Uterus (tissue), 4 donors: Measurements from ENCODE around the gene MPPED1. TPM values are rescaled to one million over a fixed set of nuclear protein-coding genes. Genes with fewer than 3 reads are reported as not detected.

Experiments used
- DNase-seq, 2 donors: peaks; one replicate each; pipeline ENCODE4 v3.0.0-alpha.2; 2019 to 2020
- H3K27ac ChIP-seq, 2 donors: fragments of 200-600 bp; sonication (generic); 1 replicate in 1 of 2; 2 replicates in 1 of 2; pipeline ENCODE4 v1.5.1; 2016 to 2018
- H3K27me3 ChIP-seq, 2 donors: fragments of 200-600 bp; sonication (generic); one replicate each; pipeline ENCODE4 v1.5.1; 2018 to 2019; ENCODE audit warnings: control low read depth in 1 of 2
- H3K36me3 ChIP-seq, 2 donors: fragments of 200-600 bp; sonication (generic); one replicate each; pipeline ENCODE4 v1.5.1; 2019; ENCODE audit warnings: control low read depth in 1 of 2
- H3K4me1 ChIP-seq, 2 donors: fragments of 200-600 bp; sonication (generic); one replicate each; pipeline ENCODE4 v1.5.1; 2018 to 2019; ENCODE audit warnings: control low read depth in 1 of 2
- H3K4me3 ChIP-seq, 2 donors: fragments of 200-600 bp; sonication (generic); 1 replicate in 1 of 2; 2 replicates in 1 of 2; pipeline ENCODE4 v1.5.1; 2018 to 2019; ENCODE audit warnings: mild to moderate bottlenecking in 1 of 2
- H3K9me3 ChIP-seq, 2 donors: fragments of 200-600 bp; sonication (generic); one replicate each; pipeline ENCODE4 v1.5.1; 2019; ENCODE audit warnings: control low read depth in 1 of 2
- POLR2A ChIP-seq, 2 donors: fragments of 450-650 bp; IDR thresholded peaks; one replicate each; pipeline ENCODE4 v1.6.1; 2016; ENCODE audit warnings: antibody characterized with exemption in 2 of 2, mild to moderate bottlenecking in 1 of 2, moderate library complexity in 1 of 2
- intact Hi-C: fragments of 100-400 bp; cut with DNase I; formaldehyde crosslinking; loops from one replicate; pipeline ENCODE4 v1.15.1; 2023; ENCODE audit warnings: low total_unique reads
- total RNA-seq, 4 donors: library from RNA; depleted of rRNA in 3 of 4; stranded (reverse); fragments of >200 nt in 3 of 4; gene quantifications; one replicate each; pipeline versions ENCODE4 v1.1.0 to v1.2.4, GENCODE V29; 2014 to 2023
- TF ChIP-seq, protein P1 (sequence below), 4 experiments: fragments of 200-600 bp in 2 of 4; fragments of 450-650 bp in 2 of 4; sonication (generic) in 2 of 4; IDR thresholded peaks; one replicate each; pipeline ENCODE4 v1.5.1; 2016 to 2019; ENCODE audit warnings: antibody characterized with exemption in 4 of 4, mild to moderate bottlenecking in 2 of 4, moderate library complexity in 1 of 4
- donor health status: DM: yes; HTN: yes; CAD: no.

Gene MPPED1
- total RNA-seq, 4 donors from 2014 or later: 0.67 to 8.4 TPM; not detected in 2

DNA sequence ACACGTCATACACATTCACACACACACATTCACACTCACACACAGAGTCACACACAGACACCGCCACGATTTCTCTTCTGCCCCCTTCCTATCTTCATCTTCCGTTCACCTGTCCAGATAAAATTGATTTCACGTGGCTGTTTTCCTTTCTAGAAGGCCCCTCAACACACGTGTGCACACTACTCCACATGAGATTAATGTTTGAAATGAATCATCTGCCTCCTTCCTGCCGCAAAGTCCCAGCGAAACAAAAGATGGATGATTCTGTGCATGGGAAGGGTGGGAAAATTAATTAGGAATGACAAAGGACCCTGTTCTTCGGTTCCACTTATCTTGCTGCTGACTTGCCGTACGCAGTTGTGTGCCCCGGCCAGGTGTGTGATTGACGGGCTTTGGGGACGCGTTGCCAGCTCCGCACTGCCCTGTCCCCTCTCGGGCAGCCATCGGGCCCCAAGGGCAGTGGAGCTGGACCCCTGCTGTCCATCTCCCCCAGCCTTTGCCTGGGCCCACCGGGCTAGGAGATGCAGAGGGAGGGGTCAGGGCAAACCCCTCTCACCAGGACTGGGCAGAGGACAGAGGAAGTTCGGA is 73.8 kb downstream of the MPPED1 start:
- no peaks in the 10 kb centered on the region for H3K36me3 ChIP-seq
- H3K27ac ChIP-seq: no peak overlapping the region
- H3K4me1 ChIP-seq: no peaks in the 10 kb centered on the region
- no peak for DNase-seq
- no peaks in the 10 kb centered on the region for H3K9me3 ChIP-seq
- intact Hi-C loops: no loop called here
- no peak for TF ChIP-seq POLR2A (IDR thresholded peaks at IDR 0.05)
- TF ChIP-seq, protein P1, sequence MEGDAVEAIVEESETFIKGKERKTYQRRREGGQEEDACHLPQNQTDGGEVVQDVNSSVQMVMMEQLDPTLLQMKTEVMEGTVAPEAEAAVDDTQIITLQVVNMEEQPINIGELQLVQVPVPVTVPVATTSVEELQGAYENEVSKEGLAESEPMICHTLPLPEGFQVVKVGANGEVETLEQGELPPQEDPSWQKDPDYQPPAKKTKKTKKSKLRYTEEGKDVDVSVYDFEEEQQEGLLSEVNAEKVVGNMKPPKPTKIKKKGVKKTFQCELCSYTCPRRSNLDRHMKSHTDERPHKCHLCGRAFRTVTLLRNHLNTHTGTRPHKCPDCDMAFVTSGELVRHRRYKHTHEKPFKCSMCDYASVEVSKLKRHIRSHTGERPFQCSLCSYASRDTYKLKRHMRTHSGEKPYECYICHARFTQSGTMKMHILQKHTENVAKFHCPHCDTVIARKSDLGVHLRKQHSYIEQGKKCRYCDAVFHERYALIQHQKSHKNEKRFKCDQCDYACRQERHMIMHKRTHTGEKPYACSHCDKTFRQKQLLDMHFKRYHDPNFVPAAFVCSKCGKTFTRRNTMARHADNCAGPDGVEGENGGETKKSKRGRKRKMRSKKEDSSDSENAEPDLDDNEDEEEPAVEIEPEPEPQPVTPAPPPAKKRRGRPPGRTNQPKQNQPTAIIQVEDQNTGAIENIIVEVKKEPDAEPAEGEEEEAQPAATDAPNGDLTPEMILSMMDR (IDR thresholded peaks at IDR 0.05): no peak
- H3K27me3 ChIP-seq: no peaks in the 10 kb centered on the region
- no peak overlapping the region for H3K4me3 ChIP-seq

DNA sequence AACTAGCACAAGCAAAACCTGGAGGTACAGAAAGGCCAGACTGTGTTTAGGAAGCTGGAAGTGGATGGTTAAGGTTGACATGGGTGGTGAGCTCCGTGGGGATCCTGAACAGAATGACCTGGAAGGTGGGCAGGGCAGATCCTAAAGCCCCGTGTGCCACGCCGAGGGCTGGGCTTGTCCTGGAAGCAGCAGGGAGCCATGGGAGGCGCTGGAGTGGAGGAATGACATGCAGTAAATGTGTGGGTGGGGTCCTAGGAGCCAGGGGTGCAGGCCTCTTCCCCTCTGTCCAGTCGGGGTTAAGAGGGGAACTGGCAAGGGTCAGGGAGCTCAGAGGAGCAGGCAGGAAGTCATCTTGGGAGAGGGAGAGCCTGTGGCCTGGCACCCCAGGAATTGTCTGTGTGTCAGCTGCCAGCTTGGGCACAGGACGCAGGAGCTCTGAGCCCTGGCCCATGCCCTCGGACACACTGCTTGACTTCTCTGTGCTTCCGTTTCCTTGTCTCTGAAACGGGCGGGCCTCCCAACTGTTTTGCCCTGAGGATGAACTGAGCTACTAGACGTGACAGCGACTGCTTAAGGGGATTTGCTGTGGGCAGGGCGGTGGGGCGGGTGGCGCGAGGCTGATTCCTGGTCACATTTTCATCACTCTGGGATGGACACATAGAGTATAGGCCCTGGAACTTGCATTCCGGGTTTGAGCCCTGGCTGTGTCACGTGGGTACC is 75.7 kb downstream of the MPPED1 start:
- Histone ChIP-seq H3K9me3 (no peaks in the 10 kb centered on the region), H3K4me1 (no peaks in the 10 kb centered on the region), H3K27me3 (no peaks in the 10 kb centered on the region), H3K36me3 (no peaks in the 10 kb centered on the region), H3K27ac (no peak overlapping the region), H3K4me3 (no peak overlapping the region)
- no peak for DNase-seq
- TF ChIP-seq, protein P1 (IDR thresholded peaks at IDR 0.05): no peak
- TF ChIP-seq POLR2A (IDR thresholded peaks at IDR 0.05): no peak
- intact Hi-C loops: no loop called here

DNA sequence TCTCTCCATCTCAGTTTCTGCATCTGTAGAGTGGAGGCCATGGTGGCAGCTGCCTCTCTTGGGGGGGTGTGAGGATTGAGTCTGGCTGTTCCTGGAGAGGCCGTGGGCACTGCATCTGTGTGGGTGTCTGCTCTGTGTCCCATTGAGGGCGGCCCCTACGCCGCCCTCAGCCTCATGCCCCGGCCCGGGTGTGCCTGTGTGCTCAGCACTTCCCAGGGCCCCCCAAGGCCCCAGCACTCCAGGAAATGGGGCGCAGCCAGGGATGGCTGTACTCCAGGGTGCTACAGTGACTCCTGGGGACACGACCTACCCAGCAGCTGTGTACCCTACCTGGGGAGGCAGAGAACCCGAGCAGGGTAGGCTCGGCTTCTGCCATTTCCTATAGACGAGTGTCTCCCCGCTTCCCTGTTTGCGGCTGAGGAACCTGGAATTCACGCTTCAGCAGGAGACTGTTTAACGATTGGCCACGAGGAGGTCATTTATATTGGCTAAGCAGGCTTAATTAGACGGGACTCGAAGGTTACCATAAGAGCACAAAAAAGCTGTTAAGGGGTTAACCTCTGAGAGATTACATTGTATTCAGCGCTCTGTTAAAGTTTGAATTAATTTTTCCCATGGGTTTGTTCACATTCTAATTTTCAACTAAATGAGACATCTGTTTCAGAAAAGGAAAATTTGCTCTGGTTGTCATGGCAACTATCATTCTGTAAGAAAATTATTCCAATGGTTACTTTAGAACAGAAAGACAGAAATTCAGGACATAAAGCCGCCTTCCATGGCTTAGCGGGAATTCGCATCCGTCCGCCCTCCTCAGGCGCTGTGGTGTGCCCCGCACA is 76.4 kb downstream of the MPPED1 start:
- H3K4me1 ChIP-seq: no peaks in the 10 kb centered on the region
- no peak for DNase-seq
- no peak overlapping the region for H3K27ac ChIP-seq
- H3K9me3 ChIP-seq: no peaks in the 10 kb centered on the region
- no peak overlapping the region for H3K4me3 ChIP-seq
- TF ChIP-seq, protein P1 (IDR thresholded peaks at IDR 0.05): no peak
- TF ChIP-seq POLR2A (IDR thresholded peaks at IDR 0.05): no peak
- intact Hi-C loops: no loop called here
- no peaks in the 10 kb centered on the region for H3K36me3 ChIP-seq
- no peaks in the 10 kb centered on the region for H3K27me3 ChIP-seq

DNA sequence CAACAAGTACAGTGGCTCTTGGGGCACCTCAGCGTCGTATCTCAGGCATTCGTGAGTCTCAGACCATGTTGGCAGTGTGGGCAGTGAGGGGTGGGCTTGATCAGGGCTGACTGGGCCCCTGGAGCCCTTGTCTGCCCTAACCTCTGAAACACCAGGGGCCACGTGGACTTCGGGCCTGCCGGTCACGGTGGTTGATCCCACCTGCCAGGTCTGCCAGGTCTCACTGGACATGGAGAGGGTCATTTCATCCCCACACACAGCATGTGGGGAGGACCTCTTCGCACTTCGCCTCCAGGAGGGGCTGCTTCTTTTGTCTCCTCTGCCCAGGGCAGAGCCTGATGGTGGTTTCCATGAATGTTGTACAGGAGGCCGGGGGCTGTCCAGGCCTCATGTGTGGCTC is 77.1 kb downstream of the MPPED1 start:
- no peaks in the 10 kb centered on the region for H3K27me3 ChIP-seq
- no peaks in the 10 kb centered on the region for H3K36me3 ChIP-seq
- H3K4me1 ChIP-seq: no peaks in the 10 kb centered on the region
- intact Hi-C loops: no loop called here
- H3K4me3 ChIP-seq: no peak overlapping the region
- no peaks in the 10 kb centered on the region for H3K9me3 ChIP-seq
- DNase-seq: no peak
- H3K27ac ChIP-seq: no peak overlapping the region
- TF ChIP-seq, protein P1 (IDR thresholded peaks at IDR 0.05): no peak
- no peak for TF ChIP-seq POLR2A (IDR thresholded peaks at IDR 0.05)

DNA sequence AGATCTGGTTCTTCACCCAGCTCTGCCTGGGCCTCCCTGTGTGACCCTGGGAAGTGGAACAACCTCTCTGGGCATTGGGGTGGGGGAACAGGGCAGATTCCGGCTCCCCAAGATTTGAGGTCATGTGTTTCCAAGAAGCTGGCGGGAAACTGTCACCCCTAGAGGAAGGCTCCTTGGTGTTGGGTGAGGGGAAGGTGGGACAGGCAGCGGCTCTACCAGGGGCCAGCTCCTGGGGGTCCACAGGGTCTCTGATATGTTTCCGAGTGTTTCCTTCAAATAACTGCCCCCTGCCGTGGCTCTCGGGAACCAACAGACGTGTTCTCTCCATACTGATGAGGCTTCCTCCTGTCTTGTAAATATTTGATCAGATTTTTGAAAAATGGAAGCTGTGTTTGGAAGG is 78.5 kb downstream of the MPPED1 start:
- TF ChIP-seq POLR2A (IDR thresholded peaks at IDR 0.05): no peak
- TF ChIP-seq, protein P1 (IDR thresholded peaks at IDR 0.05): no peak
- DNase-seq: no peak
- Histone ChIP-seq H3K36me3 (no peaks in the 10 kb centered on the region), H3K27me3 (no peaks in the 10 kb centered on the region), H3K4me1 (no peaks in the 10 kb centered on the region), H3K9me3 (no peaks in the 10 kb centered on the region), H3K27ac (no peak overlapping the region), H3K4me3 (no peak overlapping the region)
- intact Hi-C loops: no loop called here
